GM23338 (cell line): ENCODE measurements around the gene SRGAP3.
A peak's percentile ranks its signal among the peaks of the same experiment; 100 is the strongest.

Experiments used
- CREB1 ChIP-seq: fragments of 250-450 bp; sonication (Bioruptor Pico); IDR thresholded peaks from 2 replicates; pipeline ENCODE4 v1.5.0; 2020; ENCODE audit warnings: low read depth, mild to moderate bottlenecking, moderate library complexity
- CTCF ChIP-seq, 2 experiments: fragments of 200-600 bp in 1 of 2; sonication (generic) in 1 of 2; conservative IDR thresholded peaks; 2 replicates each; pipeline versions ENCODE4 v1.5.1 to v1.6.1; 2016 to 2017; ENCODE audit warnings: antibody characterized with exemption in 2 of 2, low read depth in 2 of 2, mild to moderate bottlenecking in 2 of 2, moderate library complexity in 1 of 2
- EZH2 ChIP-seq: fragments of 200-600 bp; sonication (generic); IDR thresholded peaks from one replicate; pipeline ENCODE4 v1.8.0; 2017; ENCODE audit warnings: antibody characterized with exemption, mild to moderate bottlenecking, low read depth; ENCODE audit not compliant: unreplicated experiment
- EZH2phosphoT487 ChIP-seq: fragments of 200-600 bp; sonication (generic); IDR thresholded peaks from one replicate; pipeline ENCODE4 v1.8.1; 2018; ENCODE audit warnings: antibody characterized with exemption; ENCODE audit not compliant: unreplicated experiment
- JUNB ChIP-seq: IDR thresholded peaks from one replicate; pipeline ENCODE4 v1.6.1; 2016; ENCODE audit warnings: antibody characterized with exemption; ENCODE audit not compliant: unreplicated experiment
- REST ChIP-seq: IDR thresholded peaks from one replicate; pipeline ENCODE4 v1.6.1; 2018; ENCODE audit warnings: antibody characterized with exemption; ENCODE audit not compliant: unreplicated experiment

- TF ChIP-seq CREB1: peak; percentile 99
- TF ChIP-seq REST: no peak
- no peak for TF ChIP-seq CTCF (conservative IDR thresholded peaks at IDR 0.05; ENCODE audit: low read depth in 2 of 2)
- TF ChIP-seq EZH2: no peak
- TF ChIP-seq EZH2phosphoT487: no peak
- no peak for TF ChIP-seq JUNB
Observed at GRCh38 chr3:8963137-8963853, 286.2 kb downstream of the SRGAP3 start, which contains the start of gene RAD18.
